NCI-H1417 (cell line): ENCODE results near the gene DYRK3.

Experiments used
- DNase-seq, 3 experiments: peaks; one replicate each; lab custom pipeline; 2025; lab: John Stamatoyannopoulos, UW

Gene DYRK3

GRCh38 chr1:206684003-206684402 lies 48.7 kb downstream of the DYRK3 start:
- DNase-seq, result peak in 1 of 3 experiments; percentile 31

- peak; percentile 73 to 85 (median 77) for DNase-seq
Measured at GRCh38 chr1:206684478-206685333, 49.4 kb downstream of the DYRK3 start, which contains the start of gene MAPKAPK2. TSS of gene MAPKAPK2 (plus strand) at chr1:206684905. CDS start at chr1:206685230, 325 bp downstream.

- DNase-seq, result peak in 2 of 3 experiments; percentile 39 to 67
Measured at GRCh38 chr1:206685334-206685768, 50.0 kb downstream of the DYRK3 start.

GRCh38 chr1:206685769-206686477 lies 50.6 kb downstream of the DYRK3 start:
- DNase-seq, result peak; percentile 42 to 67 (median 60)

GRCh38 chr1:206686478-206687249 lies 51.3 kb downstream of the DYRK3 start:
- peak in 1 of 3 experiments; percentile 50 for DNase-seq

- peak in 1 of 3 experiments; percentile 12 for DNase-seq
Measured at GRCh38 chr1:206687251-206687914, 52.0 kb downstream of the DYRK3 start.

GRCh38 chr1:206687915-206688442 lies 52.6 kb downstream of the DYRK3 start:
- no peak for DNase-seq

GRCh38 chr1:206690516-206690915 lies 55.2 kb downstream of the DYRK3 start:
- DNase-seq, result no peak

GRCh38 chr1:206691604-206692003 lies 56.3 kb downstream of the DYRK3 start:
- DNase-seq, result no peak

- no peak for DNase-seq
Measured at GRCh38 chr1:206693029-206693428, 57.7 kb downstream of the DYRK3 start.

GRCh38 chr1:206693592-206693991 lies 58.3 kb downstream of the DYRK3 start:
- no peak for DNase-seq

- no peak for DNase-seq
Measured at GRCh38 chr1:206694171-206695124, 59.1 kb downstream of the DYRK3 start.

GRCh38 chr1:206695733-206696132 lies 60.4 kb downstream of the DYRK3 start:
- no peak for DNase-seq

GRCh38 chr1:206696812-206697585 lies 61.7 kb downstream of the DYRK3 start:
- DNase-seq, result no peak

GRCh38 chr1:206698011-206698410 lies 62.7 kb downstream of the DYRK3 start:
- DNase-seq, result no peak
